ENCODE data around the gene ATG5. TPM values are rescaled to one million over a fixed set of nuclear protein-coding genes. Genes with fewer than 3 reads are reported as not detected.

Gene ATG5
- total RNA-seq, 1 experiment from 2014 or later = 51.4 TPM

- no peak for DNase-seq (ENCODE audit: low read depth, low spot score)
- ChIA-PET POLR2A (no interaction called here), CTCF (no interaction called here)
- Histone ChIP-seq H3K9me3 (ENCODE audit: control insufficient read depth, insufficient read depth, low read depth, low read length) (no peaks in the 10 kb centered on the region), H3K4me3 (ENCODE audit: low read depth in 2 of 2, low read length in 2 of 2) (no peak overlapping the region), H3K27ac (ENCODE audit: low read length) (no peak overlapping the region), H3K27me3 (ENCODE audit: control insufficient read depth, insufficient read depth, low read length) (no peaks in the 10 kb centered on the region), H3K4me1 (ENCODE audit: control insufficient read depth, insufficient read depth, low read length) (peaks cover 13% of the 10 kb centered on the region), H3K36me3 (ENCODE audit: control insufficient read depth, insufficient read depth, low read length) (peaks cover 11% of the 10 kb centered on the region)
- in situ Hi-C loops (cut with HindIII; ENCODE audit: low pct_unique_long_range_greater_than_20kb, low sequenced_read_pairs) = no loop called here
- no peak for ATAC-seq
- intact Hi-C loops (cut with micrococcal nuclease; ENCODE audit: unreplicated experiment) = no loop called here
- no peak for TF ChIP-seq REST (IDR thresholded peaks at IDR 0.05; ENCODE audit: insufficient read depth in 1 of 2, low read depth in 2 of 2, low read length in 1 of 2)
- no peak for TF ChIP-seq SIN3A (IDR thresholded peaks at IDR 0.05; ENCODE audit: borderline replicate concordance, insufficient read depth, low read depth, low read length)
- TF ChIP-seq TCF7L2 (IDR thresholded peaks at IDR 0.05; ENCODE audit: low read depth, low read length) = no peak
- TF ChIP-seq POLR2AphosphoS5 (IDR thresholded peaks at IDR 0.05; ENCODE audit: low read depth, low read length) = no peak
- TF ChIP-seq, protein P1, sequence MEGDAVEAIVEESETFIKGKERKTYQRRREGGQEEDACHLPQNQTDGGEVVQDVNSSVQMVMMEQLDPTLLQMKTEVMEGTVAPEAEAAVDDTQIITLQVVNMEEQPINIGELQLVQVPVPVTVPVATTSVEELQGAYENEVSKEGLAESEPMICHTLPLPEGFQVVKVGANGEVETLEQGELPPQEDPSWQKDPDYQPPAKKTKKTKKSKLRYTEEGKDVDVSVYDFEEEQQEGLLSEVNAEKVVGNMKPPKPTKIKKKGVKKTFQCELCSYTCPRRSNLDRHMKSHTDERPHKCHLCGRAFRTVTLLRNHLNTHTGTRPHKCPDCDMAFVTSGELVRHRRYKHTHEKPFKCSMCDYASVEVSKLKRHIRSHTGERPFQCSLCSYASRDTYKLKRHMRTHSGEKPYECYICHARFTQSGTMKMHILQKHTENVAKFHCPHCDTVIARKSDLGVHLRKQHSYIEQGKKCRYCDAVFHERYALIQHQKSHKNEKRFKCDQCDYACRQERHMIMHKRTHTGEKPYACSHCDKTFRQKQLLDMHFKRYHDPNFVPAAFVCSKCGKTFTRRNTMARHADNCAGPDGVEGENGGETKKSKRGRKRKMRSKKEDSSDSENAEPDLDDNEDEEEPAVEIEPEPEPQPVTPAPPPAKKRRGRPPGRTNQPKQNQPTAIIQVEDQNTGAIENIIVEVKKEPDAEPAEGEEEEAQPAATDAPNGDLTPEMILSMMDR (IDR thresholded peaks at IDR 0.05) = no peak
- BruUV-seq (replicated peaks) = no TSS peak
Measured at GRCh38 chr6:106250953-106251352, 74.6 kb downstream of the ATG5 start.

DNA sequence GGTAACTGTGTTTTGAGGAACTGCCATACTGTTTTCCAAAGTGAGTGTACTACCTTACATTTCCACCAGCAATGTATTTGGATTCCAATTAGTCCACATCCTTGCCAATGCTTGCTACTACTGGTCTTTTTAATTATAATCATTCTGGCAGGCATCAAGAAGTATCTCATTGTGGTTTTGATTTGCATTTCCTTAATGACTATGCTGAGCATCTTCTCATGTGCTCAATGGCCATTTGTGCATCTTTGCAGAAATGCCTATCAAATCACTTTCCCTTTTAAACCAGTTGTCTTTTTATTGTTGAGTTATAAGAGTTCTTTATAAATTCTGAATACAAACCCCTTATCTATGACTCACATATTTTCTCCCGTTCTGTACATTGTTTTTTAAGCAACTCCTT is 75.9 kb downstream of the ATG5 start:
- TF ChIP-seq POLR2AphosphoS5 (IDR thresholded peaks at IDR 0.05; ENCODE audit: low read depth, low read length) (no peak), SIN3A (IDR thresholded peaks at IDR 0.05; ENCODE audit: borderline replicate concordance, insufficient read depth, low read depth, low read length) (no peak), REST (IDR thresholded peaks at IDR 0.05; ENCODE audit: insufficient read depth in 1 of 2, low read depth in 2 of 2, low read length in 1 of 2) (no peak), TCF7L2 (IDR thresholded peaks at IDR 0.05; ENCODE audit: low read depth, low read length) (no peak)
- TF ChIP-seq, protein P1 (IDR thresholded peaks at IDR 0.05) = no peak
- Histone ChIP-seq H3K36me3 (ENCODE audit: control insufficient read depth, insufficient read depth, low read length) (peaks cover 11% of the 10 kb centered on the region), H3K9me3 (ENCODE audit: control insufficient read depth, insufficient read depth, low read depth, low read length) (no peaks in the 10 kb centered on the region), H3K27ac (ENCODE audit: low read length) (no peak overlapping the region), H3K27me3 (ENCODE audit: control insufficient read depth, insufficient read depth, low read length) (no peaks in the 10 kb centered on the region), H3K4me3 (ENCODE audit: low read depth in 2 of 2, low read length in 2 of 2) (no peak overlapping the region), H3K4me1 (ENCODE audit: control insufficient read depth, insufficient read depth, low read length) (peaks cover 13% of the 10 kb centered on the region)
- CTCF ChIA-PET = no interaction called here
- no TSS peak for BruUV-seq (replicated peaks)
- in situ Hi-C loops (cut with HindIII; ENCODE audit: low pct_unique_long_range_greater_than_20kb, low sequenced_read_pairs) (no loop called here), intact Hi-C loops (cut with micrococcal nuclease; ENCODE audit: unreplicated experiment) (no loop called here)
- no peak for ATAC-seq
- POLR2A ChIA-PET = interaction anchor here (0.7 kb wide), 1 partner anchor 55 kb away, joined by 3 read pairs; no protein-coding TSS in a partner anchor
- no peak for DNase-seq (ENCODE audit: low read depth, low spot score)

All from Panc1 (cell line).